GM13977 (cell line): ENCODE results near the gene MAP3K3.
A peak's percentile ranks its signal among the peaks of the same experiment; 100 is the strongest.

Source experiments
- DNase-seq: peaks from one replicate; pipeline ENCODE4 v3.0.0; 2012; ENCODE audit warnings: low spot score
- in situ Hi-C: fragments of 300-500 bp; cut with MboI; formaldehyde crosslinking; loops from one replicate; pipeline ENCODE4 v1.12.0; 2022; ENCODE audit warnings: low sequenced_read_pairs, low pct_unique_long_range_greater_than_20kb, mixed read lengths, inconsistent platforms; ENCODE audit not compliant: unreplicated experiment
- TF ChIP-seq, protein P1 (sequence below): IDR thresholded peaks from 2 replicates; pipeline ENCODE4 v1.5.1; 2012; ENCODE audit warnings: mild to moderate bottlenecking, control low read depth; ENCODE audit not compliant: insufficient read depth; ENCODE audit errors: extremely low read depth, missing control alignments

Gene MAP3K3

DNA sequence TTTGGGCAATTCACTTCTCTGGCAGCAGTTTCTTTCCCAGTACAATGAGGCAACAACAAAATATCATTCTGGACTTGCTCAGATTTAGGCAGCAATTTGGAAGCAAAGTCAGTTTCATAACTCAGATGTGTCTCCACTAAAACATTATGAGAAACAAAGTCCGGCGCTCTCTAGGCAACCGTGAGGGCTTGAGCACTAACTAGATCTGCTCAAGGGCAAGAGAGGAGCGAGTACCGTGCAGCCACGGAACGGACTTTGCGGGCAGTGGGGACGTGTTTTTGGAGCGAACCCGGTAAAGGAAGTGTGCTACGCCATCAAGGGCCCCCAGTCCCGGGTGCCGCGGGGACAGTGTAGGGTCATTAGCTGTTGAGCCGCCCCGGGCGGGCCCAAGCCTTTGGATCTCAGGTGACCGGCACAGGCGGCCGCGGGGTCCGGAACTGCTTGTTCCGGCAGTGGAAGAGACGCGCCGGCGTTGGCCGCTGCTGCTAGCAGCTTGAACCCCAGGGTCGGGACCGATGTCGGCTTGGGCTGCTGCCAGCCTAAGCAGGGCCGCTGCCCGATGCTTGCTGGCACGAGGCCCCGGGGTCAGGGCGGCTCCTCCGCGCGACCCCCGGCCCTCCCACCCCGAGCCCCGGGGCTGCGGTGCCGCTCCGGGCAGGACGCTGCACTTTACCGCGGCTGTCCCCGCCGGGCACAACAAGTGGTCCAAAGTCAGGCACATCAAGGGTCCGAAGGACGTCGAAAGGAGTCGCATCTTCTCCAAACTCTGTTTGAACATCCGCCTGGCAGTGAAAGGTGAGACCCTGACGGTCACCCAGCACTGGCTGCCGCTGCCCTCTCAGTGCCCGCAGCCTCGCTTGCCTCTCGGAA is 21.4 kb upstream of the MAP3K3 start, which contains the start of gene TACO1:
Gene TACO1, plus strand, starts transcription at position 327 of the 870 bp plus-strand sequence. Its CDS starts 189 bp downstream, at position 516.
- in situ Hi-C loops, result no loop called here
- DNase-seq, result peak; percentile 87
- TF ChIP-seq, protein P1, sequence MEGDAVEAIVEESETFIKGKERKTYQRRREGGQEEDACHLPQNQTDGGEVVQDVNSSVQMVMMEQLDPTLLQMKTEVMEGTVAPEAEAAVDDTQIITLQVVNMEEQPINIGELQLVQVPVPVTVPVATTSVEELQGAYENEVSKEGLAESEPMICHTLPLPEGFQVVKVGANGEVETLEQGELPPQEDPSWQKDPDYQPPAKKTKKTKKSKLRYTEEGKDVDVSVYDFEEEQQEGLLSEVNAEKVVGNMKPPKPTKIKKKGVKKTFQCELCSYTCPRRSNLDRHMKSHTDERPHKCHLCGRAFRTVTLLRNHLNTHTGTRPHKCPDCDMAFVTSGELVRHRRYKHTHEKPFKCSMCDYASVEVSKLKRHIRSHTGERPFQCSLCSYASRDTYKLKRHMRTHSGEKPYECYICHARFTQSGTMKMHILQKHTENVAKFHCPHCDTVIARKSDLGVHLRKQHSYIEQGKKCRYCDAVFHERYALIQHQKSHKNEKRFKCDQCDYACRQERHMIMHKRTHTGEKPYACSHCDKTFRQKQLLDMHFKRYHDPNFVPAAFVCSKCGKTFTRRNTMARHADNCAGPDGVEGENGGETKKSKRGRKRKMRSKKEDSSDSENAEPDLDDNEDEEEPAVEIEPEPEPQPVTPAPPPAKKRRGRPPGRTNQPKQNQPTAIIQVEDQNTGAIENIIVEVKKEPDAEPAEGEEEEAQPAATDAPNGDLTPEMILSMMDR, result no peak

DNA sequence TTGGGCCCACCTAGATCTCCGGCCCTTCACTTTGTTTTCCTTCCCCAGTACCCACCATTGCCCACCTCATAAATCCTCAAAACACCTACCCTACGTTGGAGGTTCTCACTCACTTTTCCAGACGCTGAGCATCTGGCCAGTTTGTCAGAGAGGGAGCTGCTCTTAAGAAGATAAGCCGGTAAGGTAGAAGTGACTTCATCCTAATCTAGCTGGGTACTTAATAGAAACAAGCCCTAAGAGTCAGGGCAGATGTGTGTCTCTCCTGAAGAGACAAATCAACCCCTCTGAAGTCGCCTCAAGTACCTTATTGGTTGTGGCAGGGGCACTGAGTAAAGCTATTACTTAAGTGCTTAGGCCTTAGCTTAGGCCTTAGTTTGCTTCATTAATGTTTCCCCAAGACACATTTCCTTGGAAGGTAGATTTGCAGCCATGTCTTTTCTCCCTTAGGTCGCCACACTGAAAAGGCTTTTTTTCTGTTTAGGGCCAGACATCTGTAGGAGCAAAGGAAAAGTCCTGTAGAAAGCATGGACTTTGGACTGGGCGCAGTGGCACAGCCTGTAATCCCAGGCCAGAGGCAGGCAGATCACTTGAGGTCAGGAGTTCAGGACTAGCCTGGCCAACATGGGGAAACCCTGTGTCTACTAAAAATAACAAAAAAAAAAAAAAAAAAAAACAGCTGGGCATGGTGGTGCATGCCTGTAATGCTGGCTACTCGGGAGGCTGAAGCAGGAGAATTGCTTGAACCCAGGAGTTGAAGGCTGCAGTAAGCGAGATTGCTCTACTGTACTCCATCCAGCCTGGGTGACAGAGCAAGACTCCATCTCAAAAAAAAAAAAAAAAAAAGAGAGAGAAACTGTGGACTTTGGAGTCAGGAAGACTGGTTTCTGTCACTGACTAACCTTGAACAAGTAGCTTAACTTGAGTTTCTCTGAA is 20.5 kb upstream of the MAP3K3 start:
- in situ Hi-C loops, result no loop called here
- DNase-seq, result peak; percentile 23
- TF ChIP-seq, protein P1, result no peak

DNA sequence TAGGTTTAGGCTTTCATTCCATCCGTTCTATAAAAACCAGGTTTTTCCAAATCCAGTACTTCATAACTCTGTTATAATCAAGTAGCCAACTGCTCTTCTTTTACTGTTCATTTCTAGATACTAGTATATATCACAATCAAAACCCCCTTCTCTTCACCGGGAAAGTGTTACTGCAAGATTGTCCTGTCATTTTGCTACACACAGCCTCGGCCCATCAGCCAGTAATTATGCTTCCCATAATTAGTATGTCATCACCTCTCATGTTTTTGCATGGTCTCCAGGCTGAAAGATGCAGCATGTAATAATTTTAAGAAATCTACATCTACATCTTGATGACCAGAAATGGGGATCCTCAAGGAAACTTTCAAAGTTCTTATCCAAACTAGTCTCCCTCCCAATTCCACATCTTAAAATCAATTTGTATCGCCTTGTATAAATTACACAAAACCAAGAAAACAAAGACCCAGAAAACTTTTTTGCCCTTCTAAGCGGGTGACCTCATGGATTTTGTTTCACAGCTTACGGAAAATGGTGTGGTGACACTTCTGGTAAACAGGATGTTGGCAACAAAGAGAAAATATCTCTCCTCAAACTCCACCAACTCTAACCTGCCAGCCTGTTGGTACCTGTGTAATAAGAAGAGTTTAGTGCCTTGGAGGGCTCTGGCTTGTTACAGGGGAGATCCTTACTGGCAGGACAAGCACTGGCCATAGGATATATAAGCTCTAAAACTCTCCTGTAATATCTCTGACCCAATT is 12.2 kb upstream of the MAP3K3 start:
- TF ChIP-seq, protein P1, result no peak
- in situ Hi-C loops, result no loop called here
- no peak for DNase-seq

DNA sequence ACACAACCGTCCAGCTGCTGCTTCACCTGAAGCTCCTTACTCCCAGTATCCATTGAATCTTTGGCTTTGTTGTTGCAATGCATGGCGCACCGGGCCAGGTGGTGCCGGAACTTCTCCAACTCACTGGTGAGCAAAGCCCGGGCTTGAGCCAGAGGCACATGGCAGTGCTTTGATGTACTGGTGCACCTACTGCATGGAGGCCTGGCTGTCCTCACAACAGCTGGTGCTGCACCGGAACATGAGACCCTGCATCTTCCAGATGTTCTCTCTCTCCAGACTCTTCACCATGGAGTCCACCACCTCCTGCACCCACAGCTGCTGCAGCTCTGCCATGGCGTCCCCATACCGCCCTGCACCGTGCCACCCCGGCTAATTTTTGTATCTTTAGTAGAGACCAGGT is 11.4 kb upstream of the MAP3K3 start:
- TF ChIP-seq, protein P1, result no peak
- in situ Hi-C loops, result no loop called here
- DNase-seq, result no peak

DNA sequence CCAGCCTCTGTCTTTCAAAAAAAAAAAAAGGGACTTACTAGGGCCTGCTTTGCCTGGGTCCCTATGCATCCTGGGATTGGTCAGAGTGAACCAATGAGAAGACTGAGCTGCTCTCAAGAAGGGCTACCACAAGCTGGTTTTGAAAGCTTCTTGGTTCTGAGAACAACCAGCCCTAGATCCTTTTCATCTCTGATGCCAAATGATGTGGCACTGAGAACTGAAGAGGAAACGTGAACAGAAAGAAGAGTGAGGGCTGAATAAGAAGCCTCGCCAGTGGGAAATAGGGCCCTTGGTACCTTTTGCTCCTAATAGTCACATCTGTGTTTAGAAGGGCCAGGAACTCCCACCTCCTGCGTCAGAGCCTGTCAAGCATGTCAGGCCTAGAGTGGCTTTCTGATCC is 10.9 kb upstream of the MAP3K3 start:
- in situ Hi-C loops, result no loop called here
- TF ChIP-seq, protein P1, result no peak
- no peak for DNase-seq

DNA sequence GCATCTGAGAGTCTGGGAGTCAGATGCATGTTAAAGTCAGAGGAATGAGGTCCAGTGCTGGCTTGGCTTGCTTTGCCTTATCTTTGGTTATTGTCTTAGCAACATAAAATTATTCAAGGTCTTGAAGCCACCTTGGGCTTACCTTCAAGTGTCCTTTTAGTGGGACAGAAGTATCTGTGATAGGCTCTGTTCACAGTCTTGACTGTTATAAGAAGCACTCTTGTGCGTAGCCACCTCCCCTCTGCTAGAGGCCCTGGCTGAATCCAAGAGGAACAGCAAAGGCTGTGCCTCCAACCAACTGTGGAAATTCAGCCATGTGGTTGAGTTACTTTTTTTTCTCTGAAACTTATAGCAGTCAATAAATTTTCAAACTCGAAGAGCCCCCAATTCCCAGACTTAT is 8.6 kb upstream of the MAP3K3 start:
- in situ Hi-C loops, result no loop called here
- TF ChIP-seq, protein P1, result no peak
- no peak for DNase-seq
